DMS153 treated with DMSO at 0.1 percent for 48 hours (cell line): Measurements from ENCODE around the gene SMIM45.

Experiments
- DNase-seq: peaks from one replicate; lab custom pipeline; 2025; ENCODE audit not compliant: unreplicated experiment; lab: John Stamatoyannopoulos, UW

The SMIM45 gene

DNA sequence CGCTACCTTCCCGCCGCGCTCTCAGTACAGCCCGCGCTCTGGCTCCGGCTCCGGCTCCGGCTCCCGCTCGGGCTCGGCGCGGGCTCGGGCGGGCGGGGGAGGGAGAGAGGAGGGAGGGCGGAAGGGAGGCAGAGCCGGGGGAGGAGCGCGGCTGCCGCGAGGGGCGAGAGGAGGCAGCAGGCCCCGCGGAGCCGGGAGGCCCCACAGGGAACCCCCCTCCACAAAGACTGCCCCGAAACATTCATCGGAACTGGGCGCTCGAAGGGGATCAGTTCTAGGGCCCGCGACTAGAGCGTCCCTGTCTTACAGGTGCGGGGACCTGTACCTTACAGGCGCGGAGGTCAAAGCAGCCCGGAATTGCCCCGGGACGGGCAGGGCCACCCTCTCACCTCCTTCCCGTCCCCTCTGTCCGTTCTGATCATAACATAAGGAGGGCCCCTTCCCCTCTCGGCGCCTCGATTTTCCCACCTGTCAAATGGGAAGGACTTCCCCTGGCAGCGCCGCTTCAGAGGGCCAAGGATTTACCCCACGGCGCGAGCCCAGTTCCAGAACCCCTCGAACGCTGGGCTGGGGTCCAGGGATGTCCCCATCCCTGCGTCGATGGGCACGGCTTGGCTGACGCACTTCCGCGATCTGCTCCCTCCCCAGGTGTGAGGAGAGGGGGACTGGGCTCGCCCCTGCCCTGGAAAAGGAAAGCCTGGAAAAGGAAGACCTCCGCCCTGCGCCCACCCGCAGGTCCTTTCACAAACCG lies 36.7 kb upstream of the SMIM45 start, which contains the start of gene SHISA8:
Gene SHISA8 (minus strand): TSS at position 40 of the 751 bp plus-strand sequence. CDS start 407 bp downstream, outside the sequence.
- DNase-seq = no peak

DNA sequence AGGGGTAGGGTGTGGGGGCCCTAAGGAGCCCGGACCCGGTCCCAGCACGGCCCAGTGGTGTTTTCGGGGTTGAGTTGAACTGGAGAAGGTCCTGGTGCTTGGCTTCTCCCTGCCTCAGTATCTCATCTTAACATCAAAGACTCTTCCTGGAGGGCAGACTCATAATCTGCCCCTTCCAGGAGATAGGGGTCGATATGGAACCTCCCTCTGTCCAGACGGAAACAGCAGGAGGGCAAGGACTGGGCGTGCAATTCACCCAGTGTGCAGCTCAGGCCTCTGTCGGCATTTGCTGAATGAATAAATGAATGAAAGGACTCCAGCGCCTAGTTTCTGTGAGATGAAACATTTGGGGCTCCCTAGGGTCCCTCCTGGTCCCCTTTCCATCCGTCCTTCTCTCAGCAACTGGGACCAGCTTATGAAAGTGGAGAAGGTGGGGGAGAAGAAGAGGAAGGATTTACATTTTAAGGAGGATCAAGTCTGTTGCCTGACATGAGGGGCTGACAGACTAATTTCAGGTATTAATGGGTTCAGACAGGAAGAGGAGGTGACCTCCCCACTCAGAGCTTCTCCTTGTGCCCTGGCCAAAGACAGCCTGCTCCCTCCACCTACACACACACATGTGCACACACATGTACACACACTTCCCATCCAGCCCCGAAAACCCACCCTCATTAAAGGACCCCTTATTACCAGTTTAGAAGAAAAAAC lies 36.0 kb upstream of the SMIM45 start:
- DNase-seq = no peak

GRCh38 chr22:41916745-41917358 lies 35.1 kb upstream of the SMIM45 start:
- no peak for DNase-seq

- no peak for DNase-seq
Measured at GRCh38 chr22:41917375-41917902, 34.5 kb upstream of the SMIM45 start.

- peak; percentile 21 for DNase-seq
Measured at GRCh38 chr22:41917903-41918791, 33.8 kb upstream of the SMIM45 start.

- no peak for DNase-seq
Measured at GRCh38 chr22:41919357-41920224, 32.4 kb upstream of the SMIM45 start.

GRCh38 chr22:41920271-41920976 lies 31.5 kb upstream of the SMIM45 start:
- DNase-seq = no peak

GRCh38 chr22:41922328-41922727 lies 29.6 kb upstream of the SMIM45 start:
- DNase-seq = no peak

GRCh38 chr22:41922940-41923594 lies 28.9 kb upstream of the SMIM45 start:
- DNase-seq = no peak

- no peak for DNase-seq
Measured at GRCh38 chr22:41923595-41924276, 28.2 kb upstream of the SMIM45 start.

- no peak for DNase-seq
Measured at GRCh38 chr22:41925783-41926460, 26.0 kb upstream of the SMIM45 start.

GRCh38 chr22:41927813-41928212 lies 24.1 kb upstream of the SMIM45 start:
- no peak for DNase-seq

DNA sequence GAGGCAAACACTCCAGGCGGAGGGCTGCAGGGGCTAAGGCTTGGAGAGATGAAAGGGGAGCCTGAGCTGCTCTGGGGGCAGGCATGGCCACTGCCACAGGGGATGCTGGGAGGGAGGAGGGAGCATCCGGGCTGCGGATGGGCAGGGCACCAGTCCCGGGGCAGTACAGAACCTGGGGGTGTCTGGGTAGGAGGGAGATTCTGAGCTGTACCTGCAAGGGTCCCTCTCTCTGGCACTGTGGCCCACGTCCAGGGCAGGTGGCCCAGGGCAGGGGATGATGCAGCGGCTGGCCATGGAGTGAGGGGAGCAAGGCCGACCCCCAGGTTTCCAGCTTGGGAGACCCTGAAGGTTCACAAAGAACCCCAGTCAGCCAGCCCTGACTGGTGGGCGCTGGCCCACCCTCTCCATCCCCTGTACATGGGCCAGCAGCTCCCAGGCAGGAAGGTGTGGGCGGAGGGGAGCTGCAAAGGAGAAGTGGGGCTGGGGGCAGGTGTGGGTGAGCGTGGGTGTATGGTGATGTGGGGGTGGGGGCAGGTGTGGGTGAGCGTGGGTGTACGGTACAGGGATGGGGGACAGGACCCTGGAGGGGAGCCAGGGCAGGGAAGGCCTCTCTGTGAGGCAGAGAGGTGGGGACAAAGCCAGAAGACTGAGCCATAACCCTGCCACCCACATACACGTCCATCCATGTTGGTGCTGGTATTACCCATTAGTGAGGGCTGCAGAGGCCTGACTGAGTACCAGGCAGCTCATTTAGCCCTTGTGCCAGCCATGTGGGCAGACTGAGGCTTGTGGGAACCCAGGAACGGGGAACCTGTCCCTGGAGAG lies 23.1 kb upstream of the SMIM45 start:
- DNase-seq = no peak

GRCh38 chr22:41929418-41929810 lies 22.5 kb upstream of the SMIM45 start:
- no peak for DNase-seq

- DNase-seq = no peak
Measured at GRCh38 chr22:41931701-41932269, 20.2 kb upstream of the SMIM45 start.

- no peak for DNase-seq
Measured at GRCh38 chr22:41932353-41932752, 19.6 kb upstream of the SMIM45 start.
